Thymus (tissue), 11 donors: ENCODE results near the gene RSPO4. TPM values are rescaled to one million over a fixed set of nuclear protein-coding genes. Genes with fewer than 3 reads are reported as not detected.

Experiments
- DNase-seq, 9 donors: peaks; one replicate each; pipeline ENCODE4 v3.0.0-alpha.2; 2013; ENCODE audit warnings: low spot score in 9 of 9, low read depth in 6 of 9, missing footprints in 1 of 9
- H3K27ac ChIP-seq, 2 donors: one replicate each; pipeline ENCODE4 v1.5.1; 2013; ENCODE audit warnings: control low read depth in 1 of 2, low read depth in 1 of 2, low read length in 1 of 2, mild to moderate bottlenecking in 1 of 2, moderate library complexity in 1 of 2
- H3K27me3 ChIP-seq, 2 donors: one replicate each; pipeline ENCODE4 v1.5.1; 2013; ENCODE audit warnings: low read length in 1 of 2; ENCODE audit not compliant: control insufficient read depth in 2 of 2, insufficient read depth in 1 of 2
- H3K36me3 ChIP-seq, 2 donors: one replicate each; pipeline ENCODE4 v1.5.1; 2013; ENCODE audit warnings: low read length in 1 of 2, mild to moderate bottlenecking in 1 of 2, moderate library complexity in 1 of 2; ENCODE audit not compliant: control insufficient read depth in 2 of 2, insufficient read depth in 2 of 2
- H3K4me1 ChIP-seq, 2 donors: one replicate each; pipeline ENCODE4 v1.5.1; 2013; ENCODE audit warnings: low read length in 2 of 2; ENCODE audit not compliant: control insufficient read depth in 2 of 2, insufficient read depth in 2 of 2
- H3K4me3 ChIP-seq, 2 donors: one replicate each; pipeline ENCODE4 v1.5.1; 2013; ENCODE audit warnings: low read length in 2 of 2, control low read depth in 1 of 2, mild to moderate bottlenecking in 1 of 2
- H3K9me3 ChIP-seq, 2 donors: one replicate each; pipeline ENCODE4 v1.5.1; 2013; ENCODE audit warnings: low read length in 1 of 2, mild to moderate bottlenecking in 1 of 2; ENCODE audit not compliant: control insufficient read depth in 2 of 2, insufficient read depth in 1 of 2
- WGBS: extraction: QIAGEN DNeasy Blood & Tissue Kit; methylation state at CpG from one replicate; pipeline ENCODE4 v1.1.7; 2013; 5-methylcytosine and 5-hydroxymethylcytosine counted together
- polyA plus RNA-seq: library from polyadenylated mRNA; stranded (reverse); fragments of 200-250 nt; gene quantifications from one replicate; pipeline ENCODE4 v1.2.3, GENCODE V29; 2013
- total RNA-seq: library from RNA; stranded (reverse); fragments of 120-200 nt; gene quantifications from one replicate; pipeline ENCODE4 v1.2.4, GENCODE V29; 2013
- donor health status: healthy.

RSPO4 gene
- total and polyA plus RNA-seq, 2 donors: 0.09 TPM; not detected in 1

GRCh38 chr20:955111-955510 is 47.0 kb downstream of the RSPO4 start:
- H3K36me3 ChIP-seq: no peaks in the 10 kb centered on the region
- H3K4me3 ChIP-seq: no peak overlapping the region
- 66% methylated on average over 3 of the region's 3 CpGs for WGBS
- no peak overlapping the region for H3K27ac ChIP-seq
- no peaks in the 10 kb centered on the region for H3K4me1 ChIP-seq
- peaks cover 0 to 12% of the 10 kb centered on the region in 2 donors for H3K27me3 ChIP-seq
- no peak for DNase-seq
- no peaks in the 10 kb centered on the region for H3K9me3 ChIP-seq

GRCh38 chr20:953742-954141 is 48.4 kb downstream of the RSPO4 start:
- H3K27ac ChIP-seq: no peak overlapping the region
- H3K9me3 ChIP-seq: no peaks in the 10 kb centered on the region
- WGBS: 56% methylated on average over 11 of the region's 11 CpGs
- peaks cover 0 to 12% of the 10 kb centered on the region in 2 donors for H3K27me3 ChIP-seq
- H3K4me1 ChIP-seq: no peaks in the 10 kb centered on the region
- no peak for DNase-seq
- H3K36me3 ChIP-seq: no peaks in the 10 kb centered on the region
- H3K4me3 ChIP-seq: no peak overlapping the region

- H3K4me1 ChIP-seq: no peaks in the 10 kb centered on the region
- WGBS: 73% methylated on average over 8 of the region's 8 CpGs
- no peak overlapping the region for H3K27ac ChIP-seq
- H3K4me3 ChIP-seq: no peak overlapping the region
- peaks cover 0 to 12% of the 10 kb centered on the region in 2 donors for H3K27me3 ChIP-seq
- no peaks in the 10 kb centered on the region for H3K36me3 ChIP-seq
- H3K9me3 ChIP-seq: no peaks in the 10 kb centered on the region
- no peak for DNase-seq
Observed at GRCh38 chr20:952196-952795, 49.8 kb downstream of the RSPO4 start.

GRCh38 chr20:951384-952169 is 50.5 kb downstream of the RSPO4 start:
- Histone ChIP-seq H3K4me1 (no peaks in the 10 kb centered on the region), H3K36me3 (no peaks in the 10 kb centered on the region), H3K27ac (no peak overlapping the region), H3K4me3 (no peak overlapping the region), H3K9me3 (no peaks in the 10 kb centered on the region), H3K27me3 (peaks cover 0 to 15% of the 10 kb centered on the region in 2 donors)
- WGBS: 88% methylated on average over 21 of the region's 21 CpGs
- DNase-seq: no peak

GRCh38 chr20:949717-950116 is 52.4 kb downstream of the RSPO4 start:
- Histone ChIP-seq H3K27me3 (peaks cover 0 to 8% of the 10 kb centered on the region in 2 donors), H3K9me3 (no peaks in the 10 kb centered on the region), H3K27ac (no peak overlapping the region), H3K4me3 (no peak overlapping the region), H3K36me3 (no peaks in the 10 kb centered on the region), H3K4me1 (no peaks in the 10 kb centered on the region)
- DNase-seq: no peak
- 95% methylated on average over 7 of the region's 7 CpGs for WGBS

GRCh38 chr20:946826-947225 is 55.3 kb downstream of the RSPO4 start:
- Histone ChIP-seq H3K4me1 (no peaks in the 10 kb centered on the region), H3K27ac (no peak overlapping the region), H3K4me3 (no peak overlapping the region), H3K27me3 (peaks cover 0 to 7% of the 10 kb centered on the region in 2 donors), H3K9me3 (no peaks in the 10 kb centered on the region), H3K36me3 (no peaks in the 10 kb centered on the region)
- no peak for DNase-seq
- WGBS: 84% methylated on average over 8 of the region's 8 CpGs

GRCh38 chr20:945841-946240 is 56.3 kb downstream of the RSPO4 start:
- peaks cover 0 to 7% of the 10 kb centered on the region in 2 donors for H3K27me3 ChIP-seq
- H3K36me3 ChIP-seq: no peaks in the 10 kb centered on the region
- DNase-seq: no peak
- WGBS: 97% methylated on average over 13 of the region's 13 CpGs
- H3K9me3 ChIP-seq: no peaks in the 10 kb centered on the region
- no peak overlapping the region for H3K4me3 ChIP-seq
- H3K4me1 ChIP-seq: no peaks in the 10 kb centered on the region
- no peak overlapping the region for H3K27ac ChIP-seq

- H3K4me3 ChIP-seq: no peak overlapping the region
- peaks cover 0 to 7% of the 10 kb centered on the region in 2 donors for H3K27me3 ChIP-seq
Observed at GRCh38 chr20:944774-945410, 57.2 kb downstream of the RSPO4 start.

GRCh38 chr20:944148-944547 is 58.0 kb downstream of the RSPO4 start:
- WGBS: 88% methylated on average over 9 of the region's 9 CpGs
- DNase-seq: no peak
- H3K27me3 ChIP-seq: peaks cover 0 to 7% of the 10 kb centered on the region in 2 donors

More at GRCh38 chr20:944774-945410, 57.2 kb downstream of the RSPO4 start:
- H3K9me3 ChIP-seq: no peaks in the 10 kb centered on the region
- no peaks in the 10 kb centered on the region for H3K4me1 ChIP-seq
- no peak for DNase-seq
- 86% methylated on average over 13 of the region's 13 CpGs for WGBS
- H3K36me3 ChIP-seq: no peaks in the 10 kb centered on the region
- no peak overlapping the region for H3K27ac ChIP-seq

More at GRCh38 chr20:944148-944547, 58.0 kb downstream of the RSPO4 start:
- H3K36me3 ChIP-seq: no peaks in the 10 kb centered on the region
- H3K4me1 ChIP-seq: no peaks in the 10 kb centered on the region
- no peak overlapping the region for H3K27ac ChIP-seq
- H3K9me3 ChIP-seq: no peaks in the 10 kb centered on the region
- H3K4me3 ChIP-seq: no peak overlapping the region
